Gastroesophageal sphincter (tissue), 3 donors: ENCODE measurements around the gene TFAP2D.

Experiments used
- EP300 ChIP-seq: sonication (generic); formaldehyde crosslinking; IDR thresholded peaks from one replicate; pipeline ENCODE4 v1.6.1; 2017; ENCODE audit warnings: antibody characterized with exemption, mild to moderate bottlenecking
- POLR2A ChIP-seq, 2 donors: fragments of 450-650 bp; IDR thresholded peaks; one replicate each; pipeline ENCODE4 v1.6.1; 2017; ENCODE audit warnings: antibody characterized with exemption in 2 of 2, mild to moderate bottlenecking in 2 of 2, moderate library complexity in 1 of 2
- POLR2AphosphoS5 ChIP-seq: sonication (generic); formaldehyde crosslinking; IDR thresholded peaks from one replicate; pipeline ENCODE4 v1.6.1; 2017; ENCODE audit warnings: antibody characterized with exemption
- TF ChIP-seq, protein P1 (sequence below), 4 experiments: fragments of 200-600 bp in 2 of 4; fragments of 450-650 bp in 2 of 4; sonication (generic) in 1 of 4; IDR thresholded peaks; one replicate each; pipeline ENCODE4 v1.5.1; 2017 to 2019; ENCODE audit warnings: antibody characterized with exemption in 4 of 4, mild to moderate bottlenecking in 2 of 4, moderate library complexity in 2 of 4

GRCh38 chr6:50742161-50742560, 28.8 kb downstream of the TFAP2D start:
- TF ChIP-seq, protein P1, sequence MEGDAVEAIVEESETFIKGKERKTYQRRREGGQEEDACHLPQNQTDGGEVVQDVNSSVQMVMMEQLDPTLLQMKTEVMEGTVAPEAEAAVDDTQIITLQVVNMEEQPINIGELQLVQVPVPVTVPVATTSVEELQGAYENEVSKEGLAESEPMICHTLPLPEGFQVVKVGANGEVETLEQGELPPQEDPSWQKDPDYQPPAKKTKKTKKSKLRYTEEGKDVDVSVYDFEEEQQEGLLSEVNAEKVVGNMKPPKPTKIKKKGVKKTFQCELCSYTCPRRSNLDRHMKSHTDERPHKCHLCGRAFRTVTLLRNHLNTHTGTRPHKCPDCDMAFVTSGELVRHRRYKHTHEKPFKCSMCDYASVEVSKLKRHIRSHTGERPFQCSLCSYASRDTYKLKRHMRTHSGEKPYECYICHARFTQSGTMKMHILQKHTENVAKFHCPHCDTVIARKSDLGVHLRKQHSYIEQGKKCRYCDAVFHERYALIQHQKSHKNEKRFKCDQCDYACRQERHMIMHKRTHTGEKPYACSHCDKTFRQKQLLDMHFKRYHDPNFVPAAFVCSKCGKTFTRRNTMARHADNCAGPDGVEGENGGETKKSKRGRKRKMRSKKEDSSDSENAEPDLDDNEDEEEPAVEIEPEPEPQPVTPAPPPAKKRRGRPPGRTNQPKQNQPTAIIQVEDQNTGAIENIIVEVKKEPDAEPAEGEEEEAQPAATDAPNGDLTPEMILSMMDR (IDR thresholded peaks at IDR 0.05): no peak
- no peak for TF ChIP-seq POLR2A (IDR thresholded peaks at IDR 0.05)
- no peak for TF ChIP-seq EP300
- TF ChIP-seq POLR2AphosphoS5: no peak
